ENCODE data around the gene USP17L19. TPM values are rescaled to one million over a fixed set of nuclear protein-coding genes. Genes with fewer than 3 reads are reported as not detected.
"Not testable (repeated sequence)": the region's sequence is repeated elsewhere in the genome, so short reads cannot be mapped to it uniquely, and the experiment has no call there.

Gene USP17L19
- total and polyA plus RNA-seq, 4 donors: not detected

- not testable (repeated sequence) for H3K4me3 ChIP-seq (ENCODE audit: low read depth, low read length); H3K9me3 ChIP-seq (ENCODE audit: control insufficient read depth, insufficient read depth, low read length); H3K4me1 ChIP-seq (ENCODE audit: control insufficient read depth, insufficient read depth, low read length); H3K27me3 ChIP-seq (ENCODE audit: control insufficient read depth, insufficient read depth, low read length); H3K36me3 ChIP-seq (ENCODE audit: control insufficient read depth, insufficient read depth, low read length); H3K27ac ChIP-seq (ENCODE audit: low read depth, low read length)
- DNase-seq (ENCODE audit: low read depth in 4 of 6, low spot score in 6 of 6): peak in 2 of 6 donors; percentile 0 to 1
- 94% methylated on average over 5 of the region's 26 CpGs for WGBS (ENCODE audit: insufficient coverage)
Observed at GRCh38 chr4:9247953-9248680, 5.1 kb upstream of the USP17L19 start, which contains the start of gene USP17L18. USP17L18 (plus strand) TSS chr4:9248630; CDS start chr4:9248630, 0 bp downstream.

- H3K27me3 ChIP-seq (ENCODE audit: control insufficient read depth, insufficient read depth, low read length); H3K36me3 ChIP-seq (ENCODE audit: control insufficient read depth, insufficient read depth, low read length); H3K9me3 ChIP-seq (ENCODE audit: control insufficient read depth, insufficient read depth, low read length); H3K27ac ChIP-seq (ENCODE audit: low read depth, low read length); DNase-seq (ENCODE audit: low read depth in 4 of 6, low spot score in 6 of 6); H3K4me1 ChIP-seq (ENCODE audit: control insufficient read depth, insufficient read depth, low read length); H3K4me3 ChIP-seq (ENCODE audit: low read depth, low read length): not testable (repeated sequence)
- no CpG with 5 or more reads among the region's 15 CpGs for WGBS (ENCODE audit: insufficient coverage)
Observed at GRCh38 chr4:9257824-9258223, 4.6 kb downstream of the USP17L19 start, which contains the start of gene USP17L20. USP17L20 (plus strand) TSS chr4:9258124; CDS start chr4:9258124, 0 bp downstream.

DNA sequence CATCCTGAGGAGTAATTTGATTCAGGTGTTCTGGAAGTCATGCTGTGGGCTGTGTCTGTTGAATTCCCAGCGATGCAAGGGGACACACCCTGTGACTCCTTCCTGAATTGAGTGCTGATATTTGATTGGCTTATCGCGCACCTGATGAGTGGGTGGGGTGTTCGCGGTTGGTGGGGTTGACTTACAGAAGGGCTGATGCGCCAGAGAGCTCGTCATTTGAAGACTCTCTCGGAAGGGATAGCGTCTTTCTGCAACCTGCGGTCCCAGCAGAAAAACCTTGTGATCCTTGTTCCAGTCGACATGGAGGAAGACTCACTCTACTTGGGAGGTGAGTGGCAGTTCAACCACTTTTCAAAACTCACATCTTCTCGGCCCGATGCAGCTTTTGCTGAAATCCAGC lies 9.4 kb downstream of the USP17L19 start, which contains the start of gene USP17L21:
USP17L21 (plus strand) TSS at position 301 of the 400 bp plus-strand sequence; CDS start at position 301, 0 bp downstream.
- H3K4me1 ChIP-seq (ENCODE audit: control insufficient read depth, insufficient read depth, low read length); H3K27me3 ChIP-seq (ENCODE audit: control insufficient read depth, insufficient read depth, low read length); H3K4me3 ChIP-seq (ENCODE audit: low read depth, low read length); H3K36me3 ChIP-seq (ENCODE audit: control insufficient read depth, insufficient read depth, low read length); H3K9me3 ChIP-seq (ENCODE audit: control insufficient read depth, insufficient read depth, low read length); DNase-seq (ENCODE audit: low read depth in 4 of 6, low spot score in 6 of 6); H3K27ac ChIP-seq (ENCODE audit: low read depth, low read length): not testable (repeated sequence)
- WGBS (ENCODE audit: insufficient coverage): no CpG with 5 or more reads among the region's 13 CpGs

GRCh38 chr4:9267319-9267718 lies 14.1 kb downstream of the USP17L19 start, which contains the start of gene USP17L22:
USP17L22 (plus strand) TSS chr4:9267619; CDS start chr4:9267619, 0 bp downstream.
- not testable (repeated sequence) for DNase-seq (ENCODE audit: low read depth in 4 of 6, low spot score in 6 of 6); H3K27ac ChIP-seq (ENCODE audit: low read depth, low read length); H3K9me3 ChIP-seq (ENCODE audit: control insufficient read depth, insufficient read depth, low read length); H3K36me3 ChIP-seq (ENCODE audit: control insufficient read depth, insufficient read depth, low read length); H3K27me3 ChIP-seq (ENCODE audit: control insufficient read depth, insufficient read depth, low read length); H3K4me3 ChIP-seq (ENCODE audit: low read depth, low read length); H3K4me1 ChIP-seq (ENCODE audit: control insufficient read depth, insufficient read depth, low read length)
- WGBS (ENCODE audit: insufficient coverage): no CpG with 5 or more reads among the region's 15 CpGs

DNA sequence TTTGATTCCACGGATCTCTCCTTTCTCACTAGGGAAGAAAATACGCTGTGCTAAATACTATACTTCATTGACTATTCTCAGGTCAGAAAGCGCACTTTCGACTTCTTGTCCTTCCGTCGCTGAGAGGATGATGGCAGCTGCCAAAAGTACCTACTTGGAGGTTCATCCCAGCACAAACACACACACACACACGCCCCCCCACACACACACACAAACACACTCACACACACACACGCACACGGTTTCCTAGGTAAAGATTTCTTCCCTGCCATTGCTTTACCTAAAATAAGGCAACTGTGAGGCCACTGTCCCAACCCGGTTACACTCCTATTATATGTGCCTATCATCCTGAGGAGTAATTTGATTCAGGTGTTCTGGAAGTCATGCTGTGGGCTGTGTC lies 18.5 kb downstream of the USP17L19 start:
- H3K27ac ChIP-seq (ENCODE audit: low read depth, low read length); H3K9me3 ChIP-seq (ENCODE audit: control insufficient read depth, insufficient read depth, low read length); DNase-seq (ENCODE audit: low read depth in 4 of 6, low spot score in 6 of 6); H3K36me3 ChIP-seq (ENCODE audit: control insufficient read depth, insufficient read depth, low read length); H3K4me1 ChIP-seq (ENCODE audit: control insufficient read depth, insufficient read depth, low read length); H3K27me3 ChIP-seq (ENCODE audit: control insufficient read depth, insufficient read depth, low read length); H3K4me3 ChIP-seq (ENCODE audit: low read depth, low read length): not testable (repeated sequence)
- 60% methylated on average over 1 of the region's 10 CpGs for WGBS (ENCODE audit: insufficient coverage)

Other genes with a start within 250 kb of the USP17L19 start
- gene FAM90A26, start 83.0 kb upstream of the USP17L19 start, total RNA-seq: not detected
- gene FAM90A26, start 83.0 kb upstream of the USP17L19 start, polyA plus RNA-seq (ENCODE audit: insufficient read length in 2 of 2): under 1 TPM in 1 of 2 donors, not detected in 1; 0.20 TPM
- gene USP17L10, start 42.7 kb upstream of the USP17L19 start, total RNA-seq: not detected
- not detected for gene USP17L10, start 42.7 kb upstream of the USP17L19 start, polyA plus RNA-seq (ENCODE audit: insufficient read length in 2 of 2)
- gene USP17L11, start 38.0 kb upstream of the USP17L19 start, total RNA-seq: not detected
- gene USP17L11, start 38.0 kb upstream of the USP17L19 start, polyA plus RNA-seq (ENCODE audit: insufficient read length in 2 of 2): not detected
- gene USP17L12, start 33.2 kb upstream of the USP17L19 start, total RNA-seq: not detected
- not detected for gene USP17L12, start 33.2 kb upstream of the USP17L19 start, polyA plus RNA-seq (ENCODE audit: insufficient read length in 2 of 2)
- gene USP17L13, start 28.5 kb upstream of the USP17L19 start, total RNA-seq: not detected
- not detected for gene USP17L13, start 28.5 kb upstream of the USP17L19 start, polyA plus RNA-seq (ENCODE audit: insufficient read length in 2 of 2)
- gene USP17L15, start 19.0 kb upstream of the USP17L19 start, total RNA-seq: not detected
- gene USP17L15, start 19.0 kb upstream of the USP17L19 start, polyA plus RNA-seq (ENCODE audit: insufficient read length in 2 of 2): not detected
- not detected for gene USP17L17, start 9.5 kb upstream of the USP17L19 start, total RNA-seq
- not detected for gene USP17L17, start 9.5 kb upstream of the USP17L19 start, polyA plus RNA-seq (ENCODE audit: insufficient read length in 2 of 2)
- gene USP17L18, start 4.7 kb upstream of the USP17L19 start, total RNA-seq: not detected
- gene USP17L18, start 4.7 kb upstream of the USP17L19 start, polyA plus RNA-seq (ENCODE audit: insufficient read length in 2 of 2): not detected
- not detected for gene USP17L20, start 4.7 kb downstream of the USP17L19 start, total RNA-seq
- gene USP17L20, start 4.7 kb downstream of the USP17L19 start, polyA plus RNA-seq (ENCODE audit: insufficient read length in 2 of 2): not detected
- not detected for gene USP17L21, start 9.5 kb downstream of the USP17L19 start, total RNA-seq
- not detected for gene USP17L21, start 9.5 kb downstream of the USP17L19 start, polyA plus RNA-seq (ENCODE audit: insufficient read length in 2 of 2)
- not detected for gene USP17L22, start 14.2 kb downstream of the USP17L19 start, total RNA-seq
- not detected for gene USP17L22, start 14.2 kb downstream of the USP17L19 start, polyA plus RNA-seq (ENCODE audit: insufficient read length in 2 of 2)
- gene USP17L24, start 71.8 kb downstream of the USP17L19 start, total RNA-seq: not detected
- not detected for gene USP17L24, start 71.8 kb downstream of the USP17L19 start, polyA plus RNA-seq (ENCODE audit: insufficient read length in 2 of 2)
- gene USP17L25, start 76.5 kb downstream of the USP17L19 start, total RNA-seq: not detected
- not detected for gene USP17L25, start 76.5 kb downstream of the USP17L19 start, polyA plus RNA-seq (ENCODE audit: insufficient read length in 2 of 2)
- gene USP17L26, start 81.3 kb downstream of the USP17L19 start, total RNA-seq: not detected
- gene USP17L26, start 81.3 kb downstream of the USP17L19 start, polyA plus RNA-seq (ENCODE audit: insufficient read length in 2 of 2): not detected
- gene USP17L5, start 86.0 kb downstream of the USP17L19 start, total RNA-seq: not detected
- gene USP17L5, start 86.0 kb downstream of the USP17L19 start, polyA plus RNA-seq (ENCODE audit: insufficient read length in 2 of 2): not detected
- gene USP17L27, start 90.8 kb downstream of the USP17L19 start, total RNA-seq: not detected
- not detected for gene USP17L27, start 90.8 kb downstream of the USP17L19 start, polyA plus RNA-seq (ENCODE audit: insufficient read length in 2 of 2)
- not detected for gene USP17L28, start 95.5 kb downstream of the USP17L19 start, total RNA-seq
- not detected for gene USP17L28, start 95.5 kb downstream of the USP17L19 start, polyA plus RNA-seq (ENCODE audit: insufficient read length in 2 of 2)
- gene USP17L29, start 100.3 kb downstream of the USP17L19 start, total RNA-seq: not detected
- gene USP17L29, start 100.3 kb downstream of the USP17L19 start, polyA plus RNA-seq (ENCODE audit: insufficient read length in 2 of 2): not detected
- not detected for gene USP17L30, start 109.8 kb downstream of the USP17L19 start, total RNA-seq
- not detected for gene USP17L30, start 109.8 kb downstream of the USP17L19 start, polyA plus RNA-seq (ENCODE audit: insufficient read length in 2 of 2)
- not detected for gene DEFB131A, start 191.0 kb downstream of the USP17L19 start, total RNA-seq
- gene DEFB131A, start 191.0 kb downstream of the USP17L19 start, polyA plus RNA-seq (ENCODE audit: insufficient read length in 2 of 2): not detected